Omental fat pad (tissue), 4 donors: ENCODE measurements around the gene ZFAND3. TPM values are rescaled to one million over a fixed set of nuclear protein-coding genes. Genes with fewer than 3 reads are reported as not detected.

Experiments used
- ATAC-seq: fragments of 150-250 bp; one replicate; pipeline ENCODE4 v1.9.1; 2016; ENCODE audit warnings: mild to moderate bottlenecking, moderate library complexity; ENCODE audit not compliant: low FRiP score
- DNase-seq: peaks from one replicate; pipeline ENCODE4 v3.0.0-alpha.2; 2019; ENCODE audit warnings: low spot score
- total RNA-seq, 4 donors: library from RNA; depleted of rRNA; stranded (reverse); fragments of >200 nt; gene quantifications; one replicate each; pipeline ENCODE4 v1.1.0, GENCODE V29; 2016
- TF ChIP-seq, protein P1 (sequence below), 3 donors: fragments of 450-650 bp; IDR thresholded peaks; one replicate each; pipeline ENCODE4 v1.5.1; 2016 to 2017; ENCODE audit warnings: antibody characterized with exemption in 3 of 3, mild to moderate bottlenecking in 3 of 3, moderate library complexity in 2 of 3

The ZFAND3 gene
- total RNA-seq, 4 donors from 2014 or later = 28.8 to 43.8 (median 38.0) TPM

DNA sequence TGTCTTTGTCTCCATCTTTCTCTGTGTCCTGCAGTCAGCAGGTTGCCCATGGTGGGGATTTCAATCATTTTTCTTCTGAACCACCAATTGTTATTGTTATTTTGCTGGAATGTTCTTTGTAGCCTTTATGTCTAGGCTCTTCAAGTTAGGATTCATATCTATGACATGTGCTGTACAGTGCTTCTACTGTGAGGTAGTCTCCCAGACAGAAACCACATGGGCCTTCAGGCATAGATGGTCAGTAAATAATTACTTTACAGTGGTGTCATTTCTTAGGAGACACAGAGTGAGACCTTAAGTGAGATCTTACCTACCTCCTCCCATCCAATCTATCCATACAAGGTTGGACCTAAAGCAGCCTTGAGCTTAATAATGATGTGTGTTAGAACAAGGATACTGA is 265.5 kb downstream of the ZFAND3 start:
- ATAC-seq (no peak), DNase-seq (no peak)
- TF ChIP-seq, protein P1, sequence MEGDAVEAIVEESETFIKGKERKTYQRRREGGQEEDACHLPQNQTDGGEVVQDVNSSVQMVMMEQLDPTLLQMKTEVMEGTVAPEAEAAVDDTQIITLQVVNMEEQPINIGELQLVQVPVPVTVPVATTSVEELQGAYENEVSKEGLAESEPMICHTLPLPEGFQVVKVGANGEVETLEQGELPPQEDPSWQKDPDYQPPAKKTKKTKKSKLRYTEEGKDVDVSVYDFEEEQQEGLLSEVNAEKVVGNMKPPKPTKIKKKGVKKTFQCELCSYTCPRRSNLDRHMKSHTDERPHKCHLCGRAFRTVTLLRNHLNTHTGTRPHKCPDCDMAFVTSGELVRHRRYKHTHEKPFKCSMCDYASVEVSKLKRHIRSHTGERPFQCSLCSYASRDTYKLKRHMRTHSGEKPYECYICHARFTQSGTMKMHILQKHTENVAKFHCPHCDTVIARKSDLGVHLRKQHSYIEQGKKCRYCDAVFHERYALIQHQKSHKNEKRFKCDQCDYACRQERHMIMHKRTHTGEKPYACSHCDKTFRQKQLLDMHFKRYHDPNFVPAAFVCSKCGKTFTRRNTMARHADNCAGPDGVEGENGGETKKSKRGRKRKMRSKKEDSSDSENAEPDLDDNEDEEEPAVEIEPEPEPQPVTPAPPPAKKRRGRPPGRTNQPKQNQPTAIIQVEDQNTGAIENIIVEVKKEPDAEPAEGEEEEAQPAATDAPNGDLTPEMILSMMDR (IDR thresholded peaks at IDR 0.05) = no peak

GRCh38 chr6:38086346-38086745 is 266.8 kb downstream of the ZFAND3 start:
- ATAC-seq (no peak), DNase-seq (no peak)
- TF ChIP-seq, protein P1 (IDR thresholded peaks at IDR 0.05) = no peak

GRCh38 chr6:38088010-38088409 is 268.5 kb downstream of the ZFAND3 start:
- ATAC-seq (no peak), DNase-seq (no peak)
- TF ChIP-seq, protein P1 (IDR thresholded peaks at IDR 0.05) = no peak

DNA sequence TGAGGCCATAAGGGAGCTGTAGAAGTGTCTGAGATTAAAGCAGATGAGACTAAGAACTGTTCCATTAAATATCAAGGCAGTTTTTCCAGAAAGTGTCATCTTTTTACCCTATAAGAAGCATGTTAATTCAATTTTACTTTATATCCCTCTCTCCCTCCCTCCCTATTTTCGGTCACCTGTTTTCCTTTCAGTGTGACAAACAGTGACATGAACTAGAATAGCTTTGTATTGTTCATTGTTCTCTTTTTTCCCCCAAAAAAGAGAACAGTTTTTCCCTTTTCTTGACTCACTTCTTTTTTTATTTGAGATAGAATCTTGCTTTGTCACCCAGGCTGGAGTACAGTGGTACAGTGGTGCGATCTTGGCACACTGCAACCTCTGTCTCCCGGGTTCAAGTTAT is 269.3 kb downstream of the ZFAND3 start:
- TF ChIP-seq, protein P1 (IDR thresholded peaks at IDR 0.05) = no peak
- no peak for ATAC-seq
- no peak for DNase-seq

DNA sequence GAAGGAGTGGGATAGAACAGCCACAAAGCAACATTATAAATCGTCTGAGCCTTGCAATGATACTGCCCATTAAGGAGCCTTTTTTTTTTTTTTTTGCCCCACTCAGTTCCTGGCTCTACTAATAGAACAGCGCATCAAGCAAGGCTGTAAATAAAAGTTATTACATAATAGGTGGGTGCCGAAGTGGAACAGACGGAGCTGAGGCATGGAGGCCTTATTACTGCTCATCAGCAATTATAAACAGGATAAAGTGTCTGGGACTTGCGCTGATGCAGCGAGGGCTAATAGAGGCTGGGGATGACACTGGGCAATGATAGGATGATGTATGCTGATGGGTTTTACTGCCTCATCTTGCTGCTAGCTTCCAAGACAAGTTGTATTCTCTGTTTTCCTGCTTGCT is 272.1 kb downstream of the ZFAND3 start:
- TF ChIP-seq, protein P1 (IDR thresholded peaks at IDR 0.05) = no peak
- DNase-seq = no peak

GRCh38 chr6:38092465-38092864 is 272.9 kb downstream of the ZFAND3 start:
- no peak for DNase-seq
- TF ChIP-seq, protein P1 (IDR thresholded peaks at IDR 0.05) = no peak
- no peak for ATAC-seq

More for the DNA sequence above, 272.1 kb downstream of the ZFAND3 start:
- no peak for ATAC-seq

DNA sequence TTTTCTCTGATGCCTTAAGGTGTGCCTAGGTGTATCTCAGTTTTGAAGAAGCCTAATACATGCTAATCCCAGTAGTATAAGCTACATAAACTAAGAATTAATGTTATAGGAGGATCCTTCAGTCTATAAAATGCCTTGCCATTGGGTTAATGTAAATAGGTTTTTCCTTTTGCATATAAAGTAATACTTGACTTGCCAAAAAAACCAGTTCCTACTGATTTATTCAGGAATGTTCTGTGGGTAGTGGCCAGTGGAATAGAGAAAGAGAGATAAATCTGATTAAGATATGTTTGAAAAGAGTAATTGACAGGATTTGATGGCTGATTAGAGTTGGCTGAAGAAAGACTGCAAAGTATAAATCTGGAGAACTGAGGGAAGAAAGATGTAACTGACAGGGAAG is 273.4 kb downstream of the ZFAND3 start:
- DNase-seq (no peak), ATAC-seq (no peak)
- TF ChIP-seq, protein P1 (IDR thresholded peaks at IDR 0.05) = no peak
